Mesodermal cell (in vitro differentiated cells): ENCODE data around the gene GUCY1B1.

Experiments used
- H3K27ac ChIP-seq: 2 replicates; pipeline ENCODE4 v1.7.0; 2013; ENCODE audit warnings: mild to moderate bottlenecking, low read depth, low read length, moderate library complexity; ENCODE audit not compliant: severe bottlenecking
- H3K36me3 ChIP-seq: 2 replicates; pipeline ENCODE4 v1.7.1; 2013; ENCODE audit warnings: mild to moderate bottlenecking, low read length, moderate library complexity; ENCODE audit not compliant: control insufficient read depth, insufficient read depth
- H3K4me1 ChIP-seq: one replicate; pipeline ENCODE4 v1.7.1; 2013; ENCODE audit warnings: mild to moderate bottlenecking, low read length; ENCODE audit not compliant: insufficient read depth, control insufficient read depth, poor library complexity, severe bottlenecking
- H3K4me3 ChIP-seq: 2 replicates; pipeline ENCODE4 v1.7.0; 2013; ENCODE audit warnings: low read length, control low read depth, mild to moderate bottlenecking; ENCODE audit not compliant: insufficient read depth, poor library complexity, severe bottlenecking; ENCODE audit errors: extremely low read depth
- H3K9me3 ChIP-seq: 2 replicates; pipeline ENCODE4 v1.7.1; 2013; ENCODE audit warnings: mild to moderate bottlenecking, low read length, moderate library complexity; ENCODE audit not compliant: control insufficient read depth
- WGBS, 2 experiments: methylation state at CpG; one replicate each; pipeline ENCODE4 v1.1.5; 2013; ENCODE audit warnings: missing lambda C conversion rate in 2 of 2; ENCODE audit not compliant: insufficient coverage in 2 of 2; 5-methylcytosine and 5-hydroxymethylcytosine counted together

GUCY1B1 gene

DNA sequence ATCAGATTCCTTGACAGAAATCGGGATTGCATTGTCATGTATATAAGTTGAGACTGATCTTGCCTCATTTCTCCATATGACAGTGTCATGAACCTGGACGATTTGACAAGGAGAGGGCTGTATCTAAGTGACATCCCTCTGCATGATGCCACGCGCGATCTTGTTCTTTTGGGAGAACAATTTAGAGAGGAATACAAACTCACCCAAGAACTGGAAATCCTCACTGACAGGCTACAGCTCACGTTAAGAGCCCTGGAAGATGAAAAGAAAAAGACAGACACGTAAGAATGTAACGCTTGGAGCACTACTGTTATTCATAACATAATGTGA, 40.9 kb downstream of the GUCY1B1 start:
- 69 to 70% methylated on average over 2 to 4 of the region's 8 CpGs for WGBS, 2 experiments
- H3K36me3 ChIP-seq: no peaks in the 10 kb centered on the region
- no peak overlapping the region for H3K27ac ChIP-seq
- no peaks in the 10 kb centered on the region for H3K4me1 ChIP-seq
- no peaks in the 10 kb centered on the region for H3K9me3 ChIP-seq
- no peak overlapping the region for H3K4me3 ChIP-seq

DNA sequence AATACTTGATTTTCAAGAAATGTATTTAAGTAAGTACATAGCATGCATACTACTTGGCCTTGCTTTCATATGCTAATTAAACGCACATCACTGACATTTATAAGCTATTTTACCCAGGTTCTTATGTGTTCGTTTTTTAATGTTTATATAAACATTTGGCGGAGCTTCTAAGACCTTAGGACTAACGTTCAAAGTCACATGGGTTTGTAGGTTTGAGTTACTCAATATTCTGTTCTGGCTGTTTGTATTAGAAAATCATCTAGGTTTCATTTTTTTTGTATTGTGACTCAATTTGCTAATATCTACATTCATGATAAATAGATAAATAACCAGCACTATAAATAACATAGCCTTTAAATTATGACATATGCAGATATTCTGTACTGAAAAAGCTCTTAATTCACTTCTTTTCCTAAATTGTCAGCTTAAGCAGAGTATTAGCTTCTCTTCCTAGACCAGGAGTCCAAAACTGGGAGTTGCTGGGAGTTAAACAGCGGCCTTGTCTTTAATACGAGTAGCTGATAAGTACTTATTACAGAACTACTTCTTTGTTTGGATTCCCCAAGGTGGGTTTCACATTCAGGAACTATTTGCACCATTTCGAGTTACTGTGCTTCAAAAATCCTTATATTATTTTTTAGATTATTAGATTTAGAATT, 42.0 kb downstream of the GUCY1B1 start:
- no peak overlapping the region for H3K27ac ChIP-seq
- no peaks in the 10 kb centered on the region for H3K36me3 ChIP-seq
- WGBS, 2 experiments: 100% methylated on average over 1 of the region's 7 CpGs
- H3K4me3 ChIP-seq: no peak overlapping the region
- no peaks in the 10 kb centered on the region for H3K4me1 ChIP-seq
- H3K9me3 ChIP-seq: no peaks in the 10 kb centered on the region

GRCh38 chr4:155802190-155802959, 43.6 kb downstream of the GUCY1B1 start:
- H3K36me3 ChIP-seq: no peaks in the 10 kb centered on the region
- H3K27ac ChIP-seq: no peak overlapping the region
- 86 to 89% methylated on average over 8 to 9 of the region's 9 CpGs for WGBS, 2 experiments
- no peaks in the 10 kb centered on the region for H3K9me3 ChIP-seq
- H3K4me3 ChIP-seq: no peak overlapping the region
- no peaks in the 10 kb centered on the region for H3K4me1 ChIP-seq

DNA sequence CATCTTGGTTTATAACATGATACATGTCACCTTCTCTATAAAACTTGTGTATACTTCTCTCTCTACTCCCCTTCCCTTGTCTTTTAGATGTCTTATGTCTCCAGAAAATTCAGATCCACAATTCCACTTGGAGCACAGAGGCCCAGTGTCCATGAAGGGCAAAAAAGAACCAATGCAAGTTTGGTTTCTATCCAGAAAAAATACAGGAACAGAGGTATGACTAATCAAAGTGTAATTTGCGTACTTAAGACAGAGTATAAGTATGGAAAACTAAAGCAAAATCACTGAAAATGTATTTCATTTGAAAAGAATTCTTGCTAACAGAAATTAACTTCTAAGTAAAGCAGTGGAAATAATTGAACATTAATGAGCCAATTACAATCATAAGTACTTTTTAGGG, 46.2 kb downstream of the GUCY1B1 start:
- WGBS, 2 experiments: no CpG with 5 or more reads among the region's 1 CpG
- Histone ChIP-seq H3K4me1 (no peaks in the 10 kb centered on the region), H3K27ac (no peak overlapping the region)

DNA sequence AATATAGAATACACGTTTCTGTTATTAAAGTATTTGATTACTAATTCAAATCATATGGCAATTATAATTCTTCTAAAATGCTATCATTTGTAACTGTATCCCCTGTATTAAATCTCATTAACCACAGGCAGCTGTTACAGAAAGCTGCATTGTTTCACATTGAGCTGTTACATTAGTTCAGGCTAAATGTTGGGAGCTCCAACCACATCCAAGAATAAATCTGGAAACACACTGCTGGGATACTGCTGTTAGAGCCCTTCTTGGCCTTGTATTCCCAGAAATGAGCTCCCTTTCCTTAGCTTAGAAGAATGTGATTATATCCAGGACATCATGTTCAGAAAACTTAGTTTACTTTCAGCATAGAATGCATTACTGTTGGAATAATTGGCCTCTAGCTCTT, 48.2 kb downstream of the GUCY1B1 start:
- no peak overlapping the region for H3K4me3 ChIP-seq
- H3K4me1 ChIP-seq: no peaks in the 10 kb centered on the region
- WGBS, 2 experiments: no CpG with 5 or more reads among the region's 1 CpG
- H3K36me3 ChIP-seq: no peaks in the 10 kb centered on the region
- no peaks in the 10 kb centered on the region for H3K9me3 ChIP-seq
- no peak overlapping the region for H3K27ac ChIP-seq

More for the DNA sequence above, 46.2 kb downstream of the GUCY1B1 start:
- H3K36me3 ChIP-seq: no peaks in the 10 kb centered on the region
- no peak overlapping the region for H3K4me3 ChIP-seq
- no peaks in the 10 kb centered on the region for H3K9me3 ChIP-seq

- Histone ChIP-seq H3K4me3 (no peak overlapping the region), H3K27ac (no peak overlapping the region), H3K4me1 (no peaks in the 10 kb centered on the region), H3K36me3 (no peaks in the 10 kb centered on the region), H3K9me3 (no peaks in the 10 kb centered on the region)
- WGBS, 2 experiments: no CpG with 5 or more reads among the region's 1 CpG
Observed at GRCh38 chr4:155809835-155810234, 51.0 kb downstream of the GUCY1B1 start.

GRCh38 chr4:155811083-155811482, 52.3 kb downstream of the GUCY1B1 start:
- 68 to 100% methylated on average over 1 to 2 of the region's 2 CpGs for WGBS, 2 experiments
- Histone ChIP-seq H3K4me3 (no peak overlapping the region), H3K36me3 (no peaks in the 10 kb centered on the region), H3K27ac (no peak overlapping the region), H3K9me3 (no peaks in the 10 kb centered on the region), H3K4me1 (no peaks in the 10 kb centered on the region)

DNA sequence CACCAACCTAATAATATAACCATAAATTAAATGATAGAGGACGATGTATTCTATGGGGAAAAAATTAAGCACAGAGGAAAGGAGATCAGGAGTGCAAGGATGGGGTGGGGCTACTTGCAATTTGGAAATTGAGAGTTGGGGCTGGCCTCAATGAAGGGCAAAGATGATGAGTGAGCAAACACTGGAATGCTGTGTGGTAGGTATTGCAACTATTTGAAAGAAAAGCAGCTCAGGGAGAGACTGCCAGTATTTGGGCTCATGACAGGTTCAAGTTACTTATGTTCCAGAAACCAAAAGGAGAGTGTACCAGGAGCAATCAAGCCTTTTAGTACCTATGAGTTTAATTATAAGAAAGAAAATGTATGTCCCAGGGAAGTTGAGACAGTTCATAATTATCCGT, 59.8 kb downstream of the GUCY1B1 start:
- Histone ChIP-seq H3K9me3 (no peaks in the 10 kb centered on the region), H3K4me1 (peaks cover 5% of the 10 kb centered on the region), H3K36me3 (no peaks in the 10 kb centered on the region), H3K27ac (no peak overlapping the region), H3K4me3 (no peak overlapping the region)
- no CpG with 5 or more reads among the region's 2 CpGs for WGBS, 2 experiments

DNA sequence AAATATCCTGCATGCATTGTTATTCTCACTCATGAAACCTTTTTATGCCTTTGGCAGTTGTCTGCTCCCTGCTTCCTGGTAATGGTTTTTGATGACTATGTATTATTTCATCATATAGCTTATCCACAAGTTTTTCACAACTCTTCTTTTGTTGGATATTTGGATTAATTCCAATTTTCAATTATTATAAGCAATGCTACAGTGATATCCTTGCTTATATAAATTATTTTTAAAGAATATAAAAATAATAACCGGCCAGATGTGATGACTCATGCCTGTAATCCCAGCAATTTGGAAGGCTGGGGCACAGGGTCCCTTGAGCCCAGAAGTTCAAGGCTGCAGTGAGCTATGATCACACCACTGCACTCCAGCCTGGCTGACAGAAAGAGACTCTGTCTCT, 60.2 kb downstream of the GUCY1B1 start:
- WGBS, 2 experiments: 100% methylated on average over 1 of the region's 1 CpG; no CpG with 5 or more reads in 1 of the 2 experiments
- Histone ChIP-seq H3K4me3 (no peak overlapping the region), H3K4me1 (peaks cover 5% of the 10 kb centered on the region), H3K9me3 (no peaks in the 10 kb centered on the region), H3K27ac (no peak overlapping the region), H3K36me3 (no peaks in the 10 kb centered on the region)

DNA sequence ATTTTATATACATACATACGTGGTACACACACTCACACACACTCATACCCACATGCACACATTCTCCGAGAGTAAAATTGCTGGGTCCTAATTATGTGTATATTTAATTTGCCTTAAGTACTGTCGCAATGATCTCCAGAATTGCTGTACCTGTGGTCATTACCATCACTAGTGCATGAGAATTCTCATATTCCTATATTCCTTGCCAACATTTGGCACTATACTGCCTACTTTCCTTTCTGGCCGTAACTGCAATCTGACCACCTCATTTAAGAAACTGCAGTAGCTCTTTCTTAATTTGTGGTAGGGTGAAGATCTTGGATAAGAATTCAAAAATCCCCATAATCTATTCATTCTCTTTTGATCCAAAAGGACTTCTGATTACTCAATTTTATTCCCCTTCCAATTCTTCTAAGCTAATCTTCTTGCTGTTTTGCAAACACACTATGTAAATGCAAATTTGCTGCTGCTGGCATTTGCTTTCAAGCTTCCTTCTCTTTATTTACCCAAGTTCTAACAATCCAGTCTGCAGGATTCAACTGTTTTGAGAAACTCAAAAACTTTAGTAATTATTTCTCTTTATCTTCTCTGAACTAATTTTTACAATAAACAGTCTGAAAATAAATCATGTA, 62.2 kb downstream of the GUCY1B1 start:
- H3K4me3 ChIP-seq: no peak overlapping the region
- peaks cover 5% of the 10 kb centered on the region for H3K4me1 ChIP-seq
- H3K27ac ChIP-seq: no peak overlapping the region
- no peaks in the 10 kb centered on the region for H3K36me3 ChIP-seq
- WGBS, 2 experiments: no CpG with 5 or more reads among the region's 4 CpGs
- H3K9me3 ChIP-seq: no peaks in the 10 kb centered on the region

GRCh38 chr4:155822572-155822971, 63.8 kb downstream of the GUCY1B1 start:
- H3K4me1 ChIP-seq: peaks cover 5% of the 10 kb centered on the region
- H3K4me3 ChIP-seq: no peak overlapping the region
- whole genome bisulfite sequencing, 2 experiments: 100% methylated on average over 1 of the region's 3 CpGs; no CpG with 5 or more reads in 1 of the 2 experiments
- peak overlapping the region; percentile 41 for H3K27ac ChIP-seq
- no peaks in the 10 kb centered on the region for H3K36me3 ChIP-seq
- H3K9me3 ChIP-seq: no peaks in the 10 kb centered on the region
